Epithelial cell of proximal tubule (primary cell): ENCODE data around the gene NTN1. TPM values are rescaled to one million over a fixed set of nuclear protein-coding genes. Genes with fewer than 3 reads are reported as not detected.

Source experiments
- DNase-seq: peaks from one replicate; pipeline ENCODE4 v3.0.0-alpha.2; 2011; ENCODE audit warnings: low read depth
- H3K4me3 ChIP-seq: 2 replicates; pipeline ENCODE4 v1.5.1; 2011; ENCODE audit warnings: low read depth, mild to moderate bottlenecking, low read length
- CTCF ChIP-seq: conservative IDR thresholded peaks from 2 replicates; pipeline ENCODE4 v1.5.1; 2012; ENCODE audit warnings: low read depth, mild to moderate bottlenecking, low read length
- total RNA-seq: library from RNA; depleted of rRNA; stranded (reverse); fragments of >200 nt; gene quantifications from 2 replicates; pipeline ENCODE4 v1.2.3, GENCODE V29; 2015

NTN1 gene
- total RNA-seq, 1 donor from 2014 or later, result 1.3 TPM

GRCh38 chr17:9123594-9124553 is 102.6 kb downstream of the NTN1 start:
- no peak overlapping the region for H3K4me3 ChIP-seq
- no peak for TF ChIP-seq CTCF
- no peak for DNase-seq

- no peak for DNase-seq
- no peak overlapping the region for H3K4me3 ChIP-seq
- no peak for TF ChIP-seq CTCF
These were observed 103.2 kb downstream of the NTN1 start for GRCh38 chr17:9124554-9124935.

GRCh38 chr17:9125722-9126121 is 104.4 kb downstream of the NTN1 start:
- no peak for DNase-seq
- no peak overlapping the region for H3K4me3 ChIP-seq
- TF ChIP-seq CTCF, result no peak

- no peak for DNase-seq
- TF ChIP-seq CTCF, result no peak
- no peak overlapping the region for H3K4me3 ChIP-seq
These were observed 106.0 kb downstream of the NTN1 start for GRCh38 chr17:9127340-9127739.

GRCh38 chr17:9131371-9131770 is 110.1 kb downstream of the NTN1 start:
- no peak overlapping the region for H3K4me3 ChIP-seq
- no peak for DNase-seq
- TF ChIP-seq CTCF, result no peak

GRCh38 chr17:9132291-9132690 is 111.0 kb downstream of the NTN1 start:
- TF ChIP-seq CTCF, result no peak
- H3K4me3 ChIP-seq, result no peak overlapping the region
- no peak for DNase-seq
